ENCODE data around the gene DGAT2. TPM values are rescaled to one million over a fixed set of nuclear protein-coding genes. Genes with fewer than 3 reads are reported as not detected.

DGAT2 gene
- total RNA-seq, 2 experiments from 2014 or later = 0.37 to 0.76 TPM

DNA sequence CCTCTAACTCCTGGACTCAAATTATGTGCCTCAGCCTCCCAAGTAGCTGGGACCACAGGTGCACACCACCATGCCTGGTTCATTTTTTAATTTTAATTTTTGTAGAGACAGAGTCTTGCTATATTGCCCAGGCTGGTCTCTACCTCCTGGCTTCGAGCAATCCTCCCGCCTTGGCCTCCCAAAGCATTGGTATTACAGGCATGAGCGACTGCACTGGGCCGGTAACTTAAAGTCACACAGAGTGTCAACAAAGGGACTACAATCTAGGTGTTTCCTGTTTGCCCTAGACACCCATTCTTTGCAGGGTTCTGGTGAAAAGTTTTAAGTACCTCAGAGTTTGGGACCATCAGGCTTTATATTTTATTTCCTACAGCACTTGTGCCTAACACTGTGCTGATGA, 54.8 kb downstream of the DGAT2 start:
- ChIA-PET POLR2A (no interaction called here), CTCF (interaction anchor here (0.7 to 1.2 kb wide), 2 partner anchors 329 to 385 kb away, joined by 3 to 4 read pairs; no protein-coding TSS in a partner anchor)
- H3K27ac Mint-ChIP-seq = no peak overlapping the region
- H3K36me3 Mint-ChIP-seq (ENCODE audit: low read depth) = peaks cover 21% of the 10 kb centered on the region
- peaks cover 31% of the 10 kb centered on the region for H3K4me1 Mint-ChIP-seq (ENCODE audit: low read depth)
- ATAC-seq = no peak
- no peaks in the 10 kb centered on the region for H3K9me3 Mint-ChIP-seq (ENCODE audit: insufficient read depth)
- no peaks in the 10 kb centered on the region for H3K27me3 Mint-ChIP-seq (ENCODE audit: low read depth)
- DNase-seq = no peak
- no peak overlapping the region for H3K4me3 Mint-ChIP-seq

- Mint-ChIP-seq H3K27me3 (ENCODE audit: low read depth) (no peaks in the 10 kb centered on the region), H3K9me3 (ENCODE audit: insufficient read depth) (no peaks in the 10 kb centered on the region), H3K4me3 (peak overlapping the region; percentile 49), H3K4me1 (ENCODE audit: low read depth) (peaks cover 28% of the 10 kb centered on the region), H3K27ac (no peak overlapping the region), H3K36me3 (ENCODE audit: low read depth) (peaks cover 21% of the 10 kb centered on the region)
- CTCF ChIA-PET = interaction anchor here (0.6 to 1.2 kb wide), 3 partner anchors 317 to 385 kb away, joined by 3 to 4 read pairs (median 3); no protein-coding TSS in a partner anchor
- ATAC-seq (no peak), DNase-seq (no peak)
- POLR2A ChIA-PET = interaction anchor here (2.1 kb wide), 1 partner anchor 9 kb away, joined by 7 read pairs; the partner anchor contains the start of gene UVRAG
These were observed 55.4 kb downstream of the DGAT2 start for GRCh38 chr11:75823946-75824345.

GRCh38 chr11:75826461-75827230, 58.1 kb downstream of the DGAT2 start:
- no peaks in the 10 kb centered on the region for H3K27me3 Mint-ChIP-seq (ENCODE audit: low read depth)
- no peak overlapping the region for H3K27ac Mint-ChIP-seq
- peaks cover 25% of the 10 kb centered on the region for H3K4me1 Mint-ChIP-seq (ENCODE audit: low read depth)
- ATAC-seq (no peak), DNase-seq (no peak)
- CTCF ChIA-PET = interaction anchor here (0.6 to 1.2 kb wide), 3 partner anchors 23 to 1365 kb away, joined by 3 to 4 read pairs (median 3); no protein-coding TSS in a partner anchor
- POLR2A ChIA-PET = no interaction called here
- no peaks in the 10 kb centered on the region for H3K9me3 Mint-ChIP-seq (ENCODE audit: insufficient read depth)
- H3K4me3 Mint-ChIP-seq = no peak overlapping the region
- H3K36me3 Mint-ChIP-seq (ENCODE audit: low read depth) = peaks cover 19% of the 10 kb centered on the region

DNA sequence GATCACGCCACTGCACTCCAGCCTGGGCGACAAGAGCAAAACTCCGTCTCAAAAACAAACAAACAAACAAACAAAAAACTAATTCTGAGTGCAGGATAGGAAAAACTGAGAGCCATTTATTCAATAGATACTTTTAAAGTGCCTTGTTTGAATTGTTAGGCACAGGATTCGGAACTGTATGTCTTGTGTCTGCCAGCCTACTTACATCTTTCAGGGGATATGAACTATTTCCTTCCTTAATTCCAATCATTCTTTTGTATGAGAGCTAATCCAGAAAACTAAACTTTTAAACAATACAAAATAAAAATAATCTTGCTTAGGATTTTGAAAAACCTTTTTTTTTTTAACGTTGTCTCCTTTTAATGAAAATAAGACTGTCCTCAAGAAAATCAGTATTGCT, 59.0 kb downstream of the DGAT2 start:
- Mint-ChIP-seq H3K36me3 (ENCODE audit: low read depth) (peaks cover 14% of the 10 kb centered on the region), H3K27me3 (ENCODE audit: low read depth) (no peaks in the 10 kb centered on the region), H3K4me3 (no peak overlapping the region), H3K4me1 (ENCODE audit: low read depth) (peaks cover 25% of the 10 kb centered on the region), H3K9me3 (ENCODE audit: insufficient read depth) (no peaks in the 10 kb centered on the region), H3K27ac (no peak overlapping the region)
- DNase-seq (no peak), ATAC-seq (no peak)
- ChIA-PET POLR2A (no interaction called here), CTCF (interaction anchor here (1.1 kb wide), 1 partner anchor 24 kb away, joined by 3 read pairs; no protein-coding TSS in a partner anchor)

- ATAC-seq (no peak), DNase-seq (no peak)
- CTCF ChIA-PET = interaction anchor here (1.1 to 2.9 kb wide), 5 partner anchors 29 to 37 kb away, joined by 4 to 9 read pairs (median 5); no protein-coding TSS in a partner anchor
- Mint-ChIP-seq H3K27ac (no peak overlapping the region), H3K36me3 (ENCODE audit: low read depth) (peaks cover 7% of the 10 kb centered on the region), H3K4me3 (no peak overlapping the region), H3K4me1 (ENCODE audit: low read depth) (peaks cover 6% of the 10 kb centered on the region), H3K9me3 (ENCODE audit: insufficient read depth) (no peaks in the 10 kb centered on the region), H3K27me3 (ENCODE audit: low read depth) (no peaks in the 10 kb centered on the region)
- POLR2A ChIA-PET = no interaction called here
These were observed 63.4 kb downstream of the DGAT2 start for GRCh38 chr11:75831915-75832502.

- Mint-ChIP-seq H3K27me3 (ENCODE audit: low read depth) (no peaks in the 10 kb centered on the region), H3K4me3 (no peak overlapping the region), H3K4me1 (ENCODE audit: low read depth) (peaks cover 6% of the 10 kb centered on the region), H3K9me3 (ENCODE audit: insufficient read depth) (no peaks in the 10 kb centered on the region), H3K27ac (no peak overlapping the region), H3K36me3 (ENCODE audit: low read depth) (peaks cover 13% of the 10 kb centered on the region)
- ATAC-seq (no peak), DNase-seq (no peak)
- ChIA-PET CTCF (no interaction called here), POLR2A (no interaction called here)
These were observed 66.2 kb downstream of the DGAT2 start for GRCh38 chr11:75834728-75835127.

- DNase-seq = no peak
- H3K9me3 Mint-ChIP-seq (ENCODE audit: insufficient read depth) = no peaks in the 10 kb centered on the region
- ChIA-PET POLR2A (interaction anchor here (0.6 kb wide), 1 partner anchor 1623 kb away, joined by 3 read pairs; no protein-coding TSS in a partner anchor), CTCF (interaction anchor here (0.8 kb wide), 1 partner anchor 31 kb away, joined by 5 read pairs; no protein-coding TSS in a partner anchor)
- H3K27me3 Mint-ChIP-seq (ENCODE audit: low read depth) = no peaks in the 10 kb centered on the region
- no peak overlapping the region for H3K27ac Mint-ChIP-seq
- no peak for ATAC-seq
- H3K4me3 Mint-ChIP-seq = no peak overlapping the region
- peaks cover 10% of the 10 kb centered on the region for H3K36me3 Mint-ChIP-seq (ENCODE audit: low read depth)
- peaks cover 6% of the 10 kb centered on the region for H3K4me1 Mint-ChIP-seq (ENCODE audit: low read depth)
These were observed 67.8 kb downstream of the DGAT2 start for GRCh38 chr11:75836417-75836816.

GRCh38 chr11:75839851-75840250, 71.3 kb downstream of the DGAT2 start:
- ATAC-seq = no peak
- no peak for DNase-seq
- Mint-ChIP-seq H3K9me3 (ENCODE audit: insufficient read depth) (no peaks in the 10 kb centered on the region), H3K27me3 (ENCODE audit: low read depth) (no peaks in the 10 kb centered on the region), H3K36me3 (ENCODE audit: low read depth) (peaks cover 10% of the 10 kb centered on the region), H3K4me3 (no peak overlapping the region), H3K4me1 (ENCODE audit: low read depth) (peaks cover 6% of the 10 kb centered on the region), H3K27ac (no peak overlapping the region)
- POLR2A ChIA-PET = no interaction called here
- CTCF ChIA-PET = interaction anchor here (3.6 kb wide), 1 partner anchor 37 kb away, joined by 10 read pairs; no protein-coding TSS in a partner anchor

- CTCF ChIA-PET = interaction anchor here (0.9 to 3.6 kb wide), 2 partner anchors 26 to 38 kb away, joined by 3 to 10 read pairs; no protein-coding TSS in a partner anchor
- H3K36me3 Mint-ChIP-seq (ENCODE audit: low read depth) = peaks cover 16% of the 10 kb centered on the region
- POLR2A ChIA-PET = no interaction called here
- H3K27ac Mint-ChIP-seq = no peak overlapping the region
- DNase-seq = no peak
- H3K4me3 Mint-ChIP-seq = no peak overlapping the region
- peaks cover 6% of the 10 kb centered on the region for H3K4me1 Mint-ChIP-seq (ENCODE audit: low read depth)
- H3K27me3 Mint-ChIP-seq (ENCODE audit: low read depth) = no peaks in the 10 kb centered on the region
- no peaks in the 10 kb centered on the region for H3K9me3 Mint-ChIP-seq (ENCODE audit: insufficient read depth)
- no peak for ATAC-seq
These were observed 71.9 kb downstream of the DGAT2 start for GRCh38 chr11:75840522-75840921.

- POLR2A ChIA-PET = interaction anchor here (1.6 kb wide), 1 partner anchor 25 kb away, joined by 3 read pairs; no protein-coding TSS in a partner anchor
- H3K27ac Mint-ChIP-seq = no peak overlapping the region
- H3K9me3 Mint-ChIP-seq (ENCODE audit: insufficient read depth) = no peaks in the 10 kb centered on the region
- no peaks in the 10 kb centered on the region for H3K27me3 Mint-ChIP-seq (ENCODE audit: low read depth)
- ATAC-seq = no peak
- no peak for DNase-seq
- no peak overlapping the region for H3K4me3 Mint-ChIP-seq
- peaks cover 18% of the 10 kb centered on the region for H3K36me3 Mint-ChIP-seq (ENCODE audit: low read depth)
- CTCF ChIA-PET = interaction anchor here (3.6 kb wide), 1 partner anchor 39 kb away, joined by 10 read pairs; no protein-coding TSS in a partner anchor
- no peaks in the 10 kb centered on the region for H3K4me1 Mint-ChIP-seq (ENCODE audit: low read depth)
These were observed 73.2 kb downstream of the DGAT2 start for GRCh38 chr11:75841739-75842138.

- Mint-ChIP-seq H3K36me3 (ENCODE audit: low read depth) (peaks cover 12% of the 10 kb centered on the region), H3K27me3 (ENCODE audit: low read depth) (no peaks in the 10 kb centered on the region), H3K9me3 (ENCODE audit: insufficient read depth) (no peaks in the 10 kb centered on the region), H3K27ac (no peak overlapping the region), H3K4me1 (ENCODE audit: low read depth) (peaks cover 3% of the 10 kb centered on the region), H3K4me3 (no peak overlapping the region)
- ATAC-seq = no peak
- POLR2A ChIA-PET = no interaction called here
- no peak for DNase-seq
- CTCF ChIA-PET = interaction anchor here (0.9 kb wide), 1 partner anchor 42 kb away, joined by 4 read pairs; no protein-coding TSS in a partner anchor
These were observed 76.7 kb downstream of the DGAT2 start for GRCh38 chr11:75845324-75845723.

GRCh38 chr11:75849894-75850293, 81.3 kb downstream of the DGAT2 start:
- ChIA-PET CTCF (no interaction called here), POLR2A (no interaction called here)
- ATAC-seq (no peak), DNase-seq (no peak)
- no peak overlapping the region for H3K4me3 Mint-ChIP-seq
- peaks cover 8% of the 10 kb centered on the region for H3K4me1 Mint-ChIP-seq (ENCODE audit: low read depth)
- H3K27ac Mint-ChIP-seq = no peak overlapping the region
- H3K9me3 Mint-ChIP-seq (ENCODE audit: insufficient read depth) = no peaks in the 10 kb centered on the region
- H3K36me3 Mint-ChIP-seq (ENCODE audit: low read depth) = peaks cover 12% of the 10 kb centered on the region
- no peaks in the 10 kb centered on the region for H3K27me3 Mint-ChIP-seq (ENCODE audit: low read depth)
